AML-193 (cell line): ENCODE data around the gene TNXB.
"Not testable (repeated sequence)": the region's sequence is repeated elsewhere in the genome, so short reads cannot be mapped to it uniquely, and the experiment has no call there.

Source experiments
- DNase-seq, 2 experiments: peaks; one replicate each; lab custom pipeline; 2025; lab: John Stamatoyannopoulos, UW

The TNXB gene

GRCh38 chr6:32144238-32144637 lies 35.1 kb upstream of the TNXB start:
- not testable (repeated sequence) for DNase-seq

GRCh38 chr6:32140420-32141046 lies 31.4 kb upstream of the TNXB start:
- DNase-seq: no peak

- DNase-seq: no peak
These were observed 30.5 kb upstream of the TNXB start for GRCh38 chr6:32139590-32139989.

DNA sequence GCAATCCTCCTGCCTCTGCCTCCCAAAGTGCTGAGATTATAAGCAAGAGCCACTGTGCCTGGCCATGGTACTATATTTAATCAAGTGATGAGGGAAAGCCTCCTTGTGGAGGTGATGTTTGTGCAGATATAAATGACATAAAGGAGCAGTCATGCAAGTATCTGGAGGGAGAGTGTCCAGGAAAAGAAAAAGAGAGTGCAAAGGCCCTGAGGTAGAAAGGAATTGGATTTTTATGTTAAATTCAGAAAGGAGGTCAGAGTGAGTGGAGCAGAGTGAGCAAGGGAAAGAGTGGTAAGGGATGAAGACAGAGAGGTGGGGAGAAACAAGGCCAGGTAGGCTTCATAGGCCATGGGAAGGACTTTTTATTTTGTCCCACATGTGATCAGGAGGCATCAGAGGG lies 28.3 kb upstream of the TNXB start:
- DNase-seq: no peak

GRCh38 chr6:32133786-32134185 lies 24.6 kb upstream of the TNXB start:
- DNase-seq: no peak

GRCh38 chr6:32132110-32132509 lies 23.0 kb upstream of the TNXB start:
- DNase-seq: no peak

- DNase-seq: no peak
These were observed 22.4 kb upstream of the TNXB start for GRCh38 chr6:32131439-32131948.

DNA sequence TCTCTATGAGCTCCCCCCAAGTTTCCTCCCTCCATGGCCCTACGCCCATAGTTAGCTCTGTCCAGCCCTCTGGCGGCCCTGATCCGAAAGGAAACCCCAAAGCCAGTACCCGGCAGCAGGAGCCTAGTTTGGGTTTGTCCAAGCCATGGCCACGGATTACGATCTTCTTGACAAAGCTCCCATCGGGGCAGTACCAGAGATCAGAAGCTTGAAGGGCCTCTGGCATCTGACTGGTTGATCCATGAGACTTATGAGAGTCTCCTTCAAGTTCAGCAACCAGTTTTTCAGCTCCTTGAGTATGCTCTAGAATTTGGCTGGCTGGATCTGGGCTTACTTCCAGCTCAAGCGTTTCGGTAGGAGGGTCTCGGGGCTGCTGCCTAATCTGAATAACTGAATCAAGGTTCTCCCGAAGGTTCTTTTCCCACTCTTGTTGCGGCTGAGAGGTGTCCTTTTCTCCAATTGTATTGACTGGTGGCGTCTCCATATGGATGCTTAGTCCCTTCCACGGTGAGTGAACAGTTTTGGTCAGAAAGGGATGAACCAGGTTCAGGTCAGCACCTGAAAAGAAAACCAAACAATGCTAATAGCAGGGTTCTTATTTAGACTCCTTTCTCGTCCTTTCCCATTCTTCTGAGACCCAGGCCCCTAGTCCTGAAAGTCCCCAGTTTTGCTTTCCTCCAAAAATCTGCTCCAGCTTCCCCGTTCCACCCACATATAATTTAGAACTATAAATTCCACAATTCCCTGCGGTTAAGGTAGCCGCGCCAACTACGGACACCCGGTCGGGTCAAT lies 20.4 kb upstream of the TNXB start:
- no peak for DNase-seq

GRCh38 chr6:32128751-32129296 lies 19.7 kb upstream of the TNXB start:
- no peak for DNase-seq

GRCh38 chr6:32127717-32128592 lies 18.8 kb upstream of the TNXB start, which contains the start of gene ATF6B:
TSS of gene ATF6B (minus strand) at chr6:32128246. CDS start at chr6:32128207, 39 bp downstream.
- DNase-seq: peak; percentile 100

GRCh38 chr6:32127409-32127716 lies 18.2 kb upstream of the TNXB start:
- DNase-seq: no peak

DNA sequence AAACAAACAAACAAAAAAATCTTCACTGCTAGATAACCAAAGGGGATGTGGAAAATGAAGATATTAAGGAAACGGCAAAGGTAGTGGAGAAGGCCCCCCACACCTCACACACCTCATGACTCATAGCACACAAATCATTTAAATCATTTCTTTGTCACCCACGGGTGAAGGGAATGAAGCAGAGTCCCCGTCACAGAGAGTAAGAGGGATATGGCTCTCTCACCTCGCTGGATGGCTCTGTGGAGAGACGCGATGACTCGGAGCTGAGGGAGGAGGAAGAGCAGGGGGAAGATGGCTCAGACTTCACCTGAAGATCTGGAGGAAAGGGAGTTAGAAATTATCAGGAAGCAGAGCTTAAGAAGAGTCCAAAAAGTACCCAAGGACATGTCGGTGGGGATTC lies 17.7 kb upstream of the TNXB start:
- DNase-seq: no peak

- DNase-seq: no peak
These were observed 14.5 kb upstream of the TNXB start for GRCh38 chr6:32123681-32124080.

- no peak for DNase-seq
These were observed 11.5 kb upstream of the TNXB start for GRCh38 chr6:32120573-32121059.

- DNase-seq: peak; percentile 77 to 88
These were observed 9.9 kb upstream of the TNXB start for GRCh38 chr6:32118782-32119628.

DNA sequence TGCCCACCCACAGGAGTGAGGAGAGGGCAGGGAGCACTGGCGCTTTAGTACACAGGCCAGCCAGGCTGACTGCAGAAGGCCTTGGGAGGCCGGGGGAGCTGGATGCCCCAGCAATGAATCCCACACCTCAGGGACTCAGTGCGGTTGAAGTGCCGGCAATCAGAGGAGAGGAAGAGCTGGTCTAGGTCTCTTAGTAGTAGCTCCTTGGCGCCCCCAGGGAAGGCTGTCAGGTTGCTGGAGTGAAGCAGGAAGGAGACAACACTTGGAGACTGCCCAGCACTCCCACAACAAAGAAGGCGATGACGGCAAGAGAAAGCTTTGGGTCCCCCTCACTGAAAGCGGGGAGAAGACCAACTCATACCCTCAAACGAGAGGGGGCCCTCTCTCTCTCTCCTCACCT lies 8.3 kb upstream of the TNXB start:
- no peak for DNase-seq

DNA sequence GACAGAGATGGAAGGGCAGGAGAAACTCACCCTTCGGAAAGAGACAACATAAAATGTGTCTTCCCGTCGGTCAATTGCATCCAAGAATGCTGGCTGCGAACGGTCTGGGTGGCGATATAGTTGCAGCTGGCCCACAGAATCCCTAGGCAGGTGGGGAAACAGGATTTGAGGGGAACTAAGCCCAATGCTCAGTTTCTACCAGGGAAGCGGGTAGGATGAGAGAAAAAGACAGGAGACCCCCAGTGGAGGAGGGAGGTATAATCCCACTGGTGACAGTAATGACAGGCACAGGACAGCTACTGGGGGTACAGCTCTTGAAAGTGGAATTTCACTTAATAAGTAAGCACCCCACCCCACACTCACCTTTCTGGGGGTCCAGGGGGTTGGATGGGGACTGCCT lies 7.5 kb upstream of the TNXB start:
- peak; percentile 26 to 32 for DNase-seq

GRCh38 chr6:32115623-32116022 lies 6.5 kb upstream of the TNXB start:
- DNase-seq: no peak

DNA sequence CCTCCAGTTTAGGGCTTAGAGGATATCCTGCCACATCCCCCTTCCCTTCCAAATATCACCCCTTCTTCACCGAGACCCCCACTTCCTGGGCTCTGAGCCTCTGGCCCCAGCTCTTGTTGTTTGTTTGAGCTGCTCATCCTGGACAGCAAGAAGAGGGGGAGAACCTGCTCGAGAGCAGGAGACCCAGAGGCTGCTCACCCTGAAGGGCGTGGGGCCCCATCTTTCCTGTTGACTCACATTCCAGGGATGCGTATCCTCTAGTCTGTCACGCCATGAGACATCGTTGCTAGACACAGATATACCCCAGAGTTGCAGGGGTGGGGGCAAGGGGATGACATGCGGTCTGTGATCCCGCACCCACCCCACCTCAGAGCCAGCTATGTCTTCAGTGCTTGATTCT lies 5.7 kb upstream of the TNXB start:
- DNase-seq: no peak

- no peak for DNase-seq
These were observed 4.5 kb upstream of the TNXB start for GRCh38 chr6:32113386-32114352.
